Body of pancreas (tissue), 4 donors: ENCODE results near the gene DGKG. TPM values are rescaled to one million over a fixed set of nuclear protein-coding genes. Genes with fewer than 3 reads are reported as not detected.

Experiments used
- ATAC-seq: fragments of 150-250 bp; one replicate; pipeline ENCODE4 v1.9.1; 2016
- DNase-seq, 4 donors: peaks; one replicate each; pipeline ENCODE4 v3.0.0-alpha.2; 2019
- H3K27ac ChIP-seq, 4 donors: fragments of 200-600 bp; sonication (generic); 1 replicate in 3 of 4; 2 replicates in 1 of 4; pipeline versions ENCODE4 v1.5.1 to v1.6.1; 2016 to 2019; ENCODE audit warnings: mild to moderate bottlenecking in 1 of 4, mixed read lengths in 1 of 4, moderate library complexity in 1 of 4
- H3K27me3 ChIP-seq, 2 donors: fragments of 200-600 bp; sonication (generic); one replicate each; pipeline ENCODE4 v1.6.0; 2016; ENCODE audit warnings: mild to moderate bottlenecking in 1 of 2
- H3K36me3 ChIP-seq, 2 donors: fragments of 200-600 bp; sonication (generic); replicated peaks in 1 of 2; 2 replicates each; pipeline ENCODE4 v1.5.1; 2016; ENCODE audit warnings: low read depth in 2 of 2; ENCODE audit not compliant: insufficient read depth in 1 of 2
- H3K4me1 ChIP-seq: fragments of 200-600 bp; sonication (generic); one replicate; pipeline ENCODE4 v1.6.0; 2016
- H3K4me3 ChIP-seq, 2 donors: fragments of 200-600 bp; sonication (generic); 1 replicate in 1 of 2; 2 replicates in 1 of 2; pipeline ENCODE4 v1.5.1; 2016 to 2019
- H3K9me3 ChIP-seq, 3 donors: fragments of 200-600 bp; sonication (generic); 1 replicate in 2 of 3; 2 replicates in 1 of 3; pipeline ENCODE4 v1.5.1; 2016
- POLR2A ChIP-seq, 3 donors: fragments of 450-650 bp; IDR thresholded peaks; one replicate each; pipeline ENCODE4 v1.6.1; 2016; ENCODE audit warnings: antibody characterized with exemption in 3 of 3, mild to moderate bottlenecking in 2 of 3
- WGBS, 2 donors: methylation state at CpG; one replicate each; pipeline ENCODE4 v1.1.5; 2017; 5-methylcytosine and 5-hydroxymethylcytosine counted together
- intact Hi-C: fragments of 100-400 bp; cut with DNase I; formaldehyde crosslinking; loops from one replicate; pipeline ENCODE4 v1.15.1; 2023
- total RNA-seq, 2 donors: library from RNA; depleted of rRNA; stranded (reverse); fragments of >200 nt; gene quantifications; one replicate each; pipeline ENCODE4 v1.1.0, GENCODE V29; 2016
- TF ChIP-seq, protein P1 (sequence below), 7 experiments: fragments of 450-650 bp in 4 of 7; fragments of 200-600 bp in 3 of 7; sonication (generic) in 3 of 7; IDR thresholded peaks; one replicate each; pipeline ENCODE4 v1.5.1; 2016 to 2019; ENCODE audit warnings: antibody characterized with exemption in 7 of 7

Gene DGKG
- total RNA-seq, 2 donors from 2014 or later = 0.78 to 16.2 TPM

- DNase-seq (no peak), ATAC-seq (no peak)
- Histone ChIP-seq H3K36me3 (no peaks in the 10 kb centered on the region), H3K9me3 (no peaks in the 10 kb centered on the region), H3K27ac (no peak overlapping the region), H3K27me3 (no peaks in the 10 kb centered on the region), H3K4me1 (no peaks in the 10 kb centered on the region), H3K4me3 (no peak overlapping the region)
- TF ChIP-seq POLR2A (IDR thresholded peaks at IDR 0.05) = no peak
- TF ChIP-seq, protein P1, sequence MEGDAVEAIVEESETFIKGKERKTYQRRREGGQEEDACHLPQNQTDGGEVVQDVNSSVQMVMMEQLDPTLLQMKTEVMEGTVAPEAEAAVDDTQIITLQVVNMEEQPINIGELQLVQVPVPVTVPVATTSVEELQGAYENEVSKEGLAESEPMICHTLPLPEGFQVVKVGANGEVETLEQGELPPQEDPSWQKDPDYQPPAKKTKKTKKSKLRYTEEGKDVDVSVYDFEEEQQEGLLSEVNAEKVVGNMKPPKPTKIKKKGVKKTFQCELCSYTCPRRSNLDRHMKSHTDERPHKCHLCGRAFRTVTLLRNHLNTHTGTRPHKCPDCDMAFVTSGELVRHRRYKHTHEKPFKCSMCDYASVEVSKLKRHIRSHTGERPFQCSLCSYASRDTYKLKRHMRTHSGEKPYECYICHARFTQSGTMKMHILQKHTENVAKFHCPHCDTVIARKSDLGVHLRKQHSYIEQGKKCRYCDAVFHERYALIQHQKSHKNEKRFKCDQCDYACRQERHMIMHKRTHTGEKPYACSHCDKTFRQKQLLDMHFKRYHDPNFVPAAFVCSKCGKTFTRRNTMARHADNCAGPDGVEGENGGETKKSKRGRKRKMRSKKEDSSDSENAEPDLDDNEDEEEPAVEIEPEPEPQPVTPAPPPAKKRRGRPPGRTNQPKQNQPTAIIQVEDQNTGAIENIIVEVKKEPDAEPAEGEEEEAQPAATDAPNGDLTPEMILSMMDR (IDR thresholded peaks at IDR 0.05) = no peak
- 82 to 87% methylated on average over 6 of the region's 6 CpGs for WGBS, 2 donors
- intact Hi-C loops = no loop called here
Measured at GRCh38 chr3:186283651-186284348, 78.2 kb downstream of the DGKG start.

DNA sequence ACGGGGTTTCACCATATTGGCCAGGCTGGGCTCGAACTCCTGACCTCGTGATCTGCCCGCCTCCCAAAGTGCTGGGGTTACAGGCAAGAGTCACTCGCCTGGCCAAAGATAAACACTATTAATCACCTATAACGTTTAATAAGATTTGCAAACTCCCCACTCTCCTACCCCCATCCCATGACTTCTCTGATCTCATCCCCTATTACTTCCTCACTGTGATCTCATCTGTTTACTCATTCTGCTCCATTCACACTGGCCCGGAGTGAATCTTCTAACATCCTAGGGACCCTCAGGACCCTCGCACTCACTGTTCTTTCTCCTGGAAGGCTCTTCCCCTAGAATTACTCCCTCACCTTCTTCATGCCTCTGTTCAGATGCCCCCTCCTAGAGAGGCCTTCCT lies 78.9 kb downstream of the DGKG start:
- intact Hi-C loops = no loop called here
- no peak for DNase-seq
- no peaks in the 10 kb centered on the region for H3K27me3 ChIP-seq
- no peak for ATAC-seq
- no peak overlapping the region for H3K27ac ChIP-seq
- no peaks in the 10 kb centered on the region for H3K9me3 ChIP-seq
- WGBS, 2 donors = 66 to 69% methylated on average over 8 of the region's 8 CpGs
- no peak overlapping the region for H3K4me3 ChIP-seq
- H3K36me3 ChIP-seq = no peaks in the 10 kb centered on the region
- H3K4me1 ChIP-seq = no peaks in the 10 kb centered on the region
- TF ChIP-seq, protein P1 (IDR thresholded peaks at IDR 0.05) = no peak
- no peak for TF ChIP-seq POLR2A (IDR thresholded peaks at IDR 0.05)

DNA sequence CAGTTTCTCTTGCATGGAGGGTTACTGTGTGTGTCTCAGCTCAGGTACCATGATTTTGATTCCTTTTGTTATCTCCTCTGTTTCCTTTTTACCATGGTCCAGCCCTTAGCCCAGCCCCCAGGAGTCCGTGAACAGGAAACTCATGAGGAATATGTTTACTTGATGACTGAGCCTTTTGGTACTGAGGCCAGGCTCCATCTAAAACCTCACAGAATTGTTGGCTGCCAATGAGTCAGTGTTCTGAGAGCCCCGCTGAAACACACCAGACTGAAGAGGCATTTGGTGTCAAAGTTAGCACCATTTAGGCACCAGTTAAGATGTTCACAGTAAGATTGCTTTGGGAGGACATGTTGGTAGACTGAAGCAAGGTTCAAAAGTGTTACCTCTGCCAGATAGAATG lies 80.9 kb downstream of the DGKG start:
- no peak for DNase-seq
- no peak for ATAC-seq
- no peak overlapping the region for H3K4me3 ChIP-seq
- intact Hi-C loops = no loop called here
- H3K27me3 ChIP-seq = no peaks in the 10 kb centered on the region
- H3K36me3 ChIP-seq = no peaks in the 10 kb centered on the region
- TF ChIP-seq, protein P1 (IDR thresholded peaks at IDR 0.05) = no peak
- no peak for TF ChIP-seq POLR2A (IDR thresholded peaks at IDR 0.05)
- H3K9me3 ChIP-seq = no peaks in the 10 kb centered on the region
- 59 to 71% methylated on average over 2 of the region's 2 CpGs for WGBS, 2 donors
- no peak overlapping the region for H3K27ac ChIP-seq
- no peaks in the 10 kb centered on the region for H3K4me1 ChIP-seq

- Histone ChIP-seq H3K9me3 (no peaks in the 10 kb centered on the region), H3K36me3 (no peaks in the 10 kb centered on the region), H3K27ac (no peak overlapping the region), H3K27me3 (no peaks in the 10 kb centered on the region), H3K4me1 (no peaks in the 10 kb centered on the region), H3K4me3 (no peak overlapping the region)
- ATAC-seq (no peak), DNase-seq (no peak)
- intact Hi-C loops = no loop called here
- WGBS, 2 donors = 68 to 82% methylated on average over 3 of the region's 3 CpGs
- TF ChIP-seq, protein P1 (IDR thresholded peaks at IDR 0.05) = no peak
- no peak for TF ChIP-seq POLR2A (IDR thresholded peaks at IDR 0.05)
Measured at GRCh38 chr3:186280737-186281136, 81.3 kb downstream of the DGKG start.
